Measurements from ENCODE around the gene SLC7A8.

Gene SLC7A8

GRCh38 chr14:23186913-23187654 lies 3.6 kb upstream of the SLC7A8 start:
- no peak for TF ChIP-seq SIN3A (IDR thresholded peaks at IDR 0.05; ENCODE audit: borderline replicate concordance, insufficient read depth, low read length)
- no peak for TF ChIP-seq POLR2AphosphoS5 (IDR thresholded peaks at IDR 0.05; ENCODE audit: low read depth, low read length)
- TF ChIP-seq REST (IDR thresholded peaks at IDR 0.05; ENCODE audit: insufficient read depth in 1 of 2, low read depth in 2 of 2, low read length in 2 of 2), result no peak

- TF ChIP-seq POLR2AphosphoS5 (IDR thresholded peaks at IDR 0.05; ENCODE audit: low read depth, low read length), result no peak
- no peak for TF ChIP-seq REST (IDR thresholded peaks at IDR 0.05; ENCODE audit: insufficient read depth in 1 of 2, low read depth in 2 of 2, low read length in 2 of 2)
- TF ChIP-seq TAF1 (IDR thresholded peaks at IDR 0.05; ENCODE audit: borderline replicate concordance, insufficient read depth, low read length), result no peak
- no peak for TF ChIP-seq SIN3A (IDR thresholded peaks at IDR 0.05; ENCODE audit: borderline replicate concordance, insufficient read depth, low read length)
- no peak for TF ChIP-seq FOXP2 (optimal IDR thresholded peaks at IDR 0.05; ENCODE audit: borderline replicate concordance, extremely low read depth, extremely low read length, insufficient read depth)
Observed at GRCh38 chr14:23185063-23185462, 1.6 kb upstream of the SLC7A8 start.

GRCh38 chr14:23183158-23183470 lies 346 bp downstream of the SLC7A8 start:
- TF ChIP-seq FOXP2 (optimal IDR thresholded peaks at IDR 0.05; ENCODE audit: borderline replicate concordance, extremely low read depth, extremely low read length, insufficient read depth) (no peak), POLR2AphosphoS5 (IDR thresholded peaks at IDR 0.05; ENCODE audit: low read depth, low read length) (no peak), TAF1 (IDR thresholded peaks at IDR 0.05; ENCODE audit: borderline replicate concordance, insufficient read depth, low read length) (no peak), REST (IDR thresholded peaks at IDR 0.05; ENCODE audit: insufficient read depth in 1 of 2, low read depth in 2 of 2, low read length in 2 of 2) (no peak), SIN3A (IDR thresholded peaks at IDR 0.05; ENCODE audit: borderline replicate concordance, insufficient read depth, low read length) (no peak)

- no peak for TF ChIP-seq FOXP2 (optimal IDR thresholded peaks at IDR 0.05; ENCODE audit: borderline replicate concordance, extremely low read depth, extremely low read length, insufficient read depth)
- TF ChIP-seq REST (IDR thresholded peaks at IDR 0.05; ENCODE audit: insufficient read depth in 1 of 2, low read depth in 2 of 2, low read length in 2 of 2), result no peak
- no peak for TF ChIP-seq TAF1 (IDR thresholded peaks at IDR 0.05; ENCODE audit: borderline replicate concordance, insufficient read depth, low read length)
- no peak for TF ChIP-seq SIN3A (IDR thresholded peaks at IDR 0.05; ENCODE audit: borderline replicate concordance, insufficient read depth, low read length)
- no peak for TF ChIP-seq POLR2AphosphoS5 (IDR thresholded peaks at IDR 0.05; ENCODE audit: low read depth, low read length)
Observed at GRCh38 chr14:23182372-23183157, 895 bp downstream of the SLC7A8 start.

All from PFSK-1 (cell line).